Stomach (tissue), 9 donors: ENCODE results near the gene CLEC1A. TPM values are rescaled to one million over a fixed set of nuclear protein-coding genes. Genes with fewer than 3 reads are reported as not detected.

ENCODE experiments used
- DNase-seq, 2 donors: peaks; one replicate each; pipeline versions ENCODE4 v3.0.0 to v3.0.0-alpha.2; 2013 to 2019
- H3K27ac ChIP-seq, 5 donors: fragments of 200-600 bp in 4 of 5; sonication (generic) in 4 of 5; one replicate each; pipeline ENCODE4 v1.5.1; 2013 to 2019; ENCODE audit warnings: mild to moderate bottlenecking in 1 of 5, moderate library complexity in 1 of 5
- H3K27me3 ChIP-seq, 3 donors: fragments of 200-600 bp; sonication (generic); one replicate each; pipeline ENCODE4 v1.5.1; 2017 to 2019; ENCODE audit warnings: mixed run types in 1 of 3
- H3K36me3 ChIP-seq, 4 donors: fragments of 200-600 bp; sonication (generic); 1 replicate in 3 of 4; 2 replicates in 1 of 4; pipeline ENCODE4 v1.5.1; 2016 to 2019
- H3K4me1 ChIP-seq, 4 donors: fragments of 200-600 bp; sonication (generic); one replicate each; pipeline ENCODE4 v1.5.1; 2016 to 2019
- H3K4me3 ChIP-seq, 4 donors: fragments of 200-600 bp; sonication (generic) in 3 of 4; one replicate each; pipeline ENCODE4 v1.5.1; 2016 to 2019; ENCODE audit warnings: mild to moderate bottlenecking in 1 of 4
- H3K9me3 ChIP-seq, 4 donors: fragments of 200-600 bp; sonication (generic); one replicate each; pipeline ENCODE4 v1.5.1; 2016 to 2019
- CTCF ChIP-seq, 7 experiments: fragments of 450-650 bp in 4 of 7; fragments of 200-600 bp in 3 of 7; sonication (generic) in 3 of 7; IDR thresholded peaks; one replicate each; pipeline ENCODE4 v1.5.1; 2016 to 2019; ENCODE audit warnings: antibody characterized with exemption in 7 of 7, control low read depth in 2 of 7, mild to moderate bottlenecking in 1 of 7
- EP300 ChIP-seq: sonication (generic); formaldehyde crosslinking; IDR thresholded peaks from one replicate; pipeline ENCODE4 v1.6.1; 2017; ENCODE audit warnings: antibody characterized with exemption
- POLR2A ChIP-seq, 4 donors: fragments of 450-650 bp; IDR thresholded peaks; one replicate each; pipeline ENCODE4 v1.6.1; 2016; ENCODE audit warnings: antibody characterized with exemption in 4 of 4, control low read depth in 2 of 4, mild to moderate bottlenecking in 1 of 4, moderate library complexity in 1 of 4
- POLR2AphosphoS5 ChIP-seq, 3 donors: sonication (generic); formaldehyde crosslinking; IDR thresholded peaks; one replicate each; pipeline ENCODE4 v1.6.1; 2016; ENCODE audit warnings: antibody characterized with exemption in 3 of 3
- WGBS, 5 donors: extraction: QIAGEN DNeasy Blood & Tissue Kit in 3 of 5; methylation state at CpG; one replicate each; pipeline versions ENCODE4 v1.1.5 to v1.1.7; 2013 to 2018; 5-methylcytosine and 5-hydroxymethylcytosine counted together
- intact Hi-C: fragments of 100-400 bp; cut with DNase I; formaldehyde crosslinking; loops from one replicate; pipeline ENCODE4 v1.15.1; 2023; ENCODE audit warnings: low total_unique reads
- polyA plus RNA-seq, 3 donors: library from polyadenylated mRNA; stranded (reverse); fragments of 200-250 nt; gene quantifications; one replicate each; pipeline ENCODE4 v1.2.3, GENCODE V29; 2013
- total RNA-seq, 5 donors: library from RNA; depleted of rRNA; stranded (reverse); fragments of >200 nt; gene quantifications; one replicate each; pipeline versions ENCODE4 v1.1.0 to v1.2.3, GENCODE V29; 2014 to 2016
- donor health status: healthy with polysubstance abuse.
- donor health status: Bipolar disorder and iron deficiency.
- donor health status: healthy.

Gene CLEC1A
- total and polyA plus RNA-seq, 8 donors: 0.46 to 4.6 (median 0.96) TPM; not detected in 2

GRCh38 chr12:10095971-10096370 is 2.8 kb downstream of the CLEC1A start:
- peak overlapping the region in 2 of 5 donors; percentile 27 to 75 for H3K27ac ChIP-seq
- TF ChIP-seq POLR2AphosphoS5 (IDR thresholded peaks at IDR 0.05) (no peak), EP300 (no peak), POLR2A (IDR thresholded peaks at IDR 0.05) (no peak), CTCF (IDR thresholded peaks at IDR 0.05) (no peak)
- H3K27me3 ChIP-seq: no peaks in the 10 kb centered on the region
- H3K4me1 ChIP-seq: peaks cover 0 to 14% (median 7%) of the 10 kb centered on the region in 4 donors
- H3K36me3 ChIP-seq: no peaks in the 10 kb centered on the region
- H3K4me3 ChIP-seq: no peak overlapping the region
- WGBS, 5 donors: 71 to 88% (median 83%) methylated on average over 3 of the region's 3 CpGs
- DNase-seq: no peak
- H3K9me3 ChIP-seq: no peaks in the 10 kb centered on the region
- intact Hi-C loops: no loop called here

- DNase-seq: no peak
- no peaks in the 10 kb centered on the region for H3K36me3 ChIP-seq
- WGBS, 5 donors: 67 to 79% (median 71%) methylated on average over 4 of the region's 4 CpGs
- TF ChIP-seq POLR2AphosphoS5 (IDR thresholded peaks at IDR 0.05) (no peak), EP300 (no peak), POLR2A (IDR thresholded peaks at IDR 0.05) (no peak), CTCF (IDR thresholded peaks at IDR 0.05) (no peak)
- peak overlapping the region in 1 of 5 donors; percentile 27 for H3K27ac ChIP-seq
- no peaks in the 10 kb centered on the region for H3K9me3 ChIP-seq
- H3K4me1 ChIP-seq: peaks cover 0 to 9% (median 4%) of the 10 kb centered on the region in 4 donors
- intact Hi-C loops: no loop called here
- no peaks in the 10 kb centered on the region for H3K27me3 ChIP-seq
- H3K4me3 ChIP-seq: no peak overlapping the region
Observed at GRCh38 chr12:10094646-10095395, 4.0 kb downstream of the CLEC1A start.

- no peak overlapping the region for H3K27ac ChIP-seq
Observed at GRCh38 chr12:10088955-10089900, 9.6 kb downstream of the CLEC1A start.

More at GRCh38 chr12:10088955-10089900, 9.6 kb downstream of the CLEC1A start:
- H3K27me3 ChIP-seq: no peaks in the 10 kb centered on the region
- 49 to 54% (median 50%) methylated on average over 8 of the region's 8 CpGs for WGBS, 5 donors
- no peak for TF ChIP-seq EP300
- TF ChIP-seq POLR2AphosphoS5 (IDR thresholded peaks at IDR 0.05): no peak
- TF ChIP-seq CTCF (IDR thresholded peaks at IDR 0.05): no peak
- no peak for TF ChIP-seq POLR2A (IDR thresholded peaks at IDR 0.05)
- no peak overlapping the region for H3K4me3 ChIP-seq
- H3K4me1 ChIP-seq: peaks cover 0 to 3% (median 0%) of the 10 kb centered on the region in 4 donors
- intact Hi-C loops: no loop called here
- no peaks in the 10 kb centered on the region for H3K36me3 ChIP-seq
- DNase-seq: no peak
- peaks cover 0 to 11% (median 2%) of the 10 kb centered on the region in 4 donors for H3K9me3 ChIP-seq
